ENCODE results near the gene TAAR9. TPM values are rescaled to one million over a fixed set of nuclear protein-coding genes. Genes with fewer than 3 reads are reported as not detected.

The TAAR9 gene
- polyA plus RNA-seq, 1 of the 3 experiments (the other 2 are of a cell fraction) = not detected

DNA sequence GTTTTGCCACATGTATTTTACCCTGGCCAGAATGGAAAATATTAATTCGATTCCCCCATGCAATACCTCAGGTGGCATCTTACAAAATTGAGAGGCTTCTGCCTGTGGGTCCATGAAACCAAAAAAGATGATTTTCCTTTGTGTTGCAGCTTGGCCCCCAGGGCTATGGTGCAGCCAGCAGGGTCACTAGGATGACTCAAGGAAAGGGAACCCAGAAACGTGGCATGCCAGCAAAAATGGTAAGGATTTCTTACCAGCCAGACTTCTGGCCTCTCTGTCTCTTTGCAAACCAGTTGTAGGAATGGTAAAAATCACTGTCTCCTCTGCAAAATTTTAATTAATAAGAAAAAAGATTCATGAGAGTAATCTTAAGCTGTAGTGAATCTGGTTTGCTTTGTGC is 11.6 kb upstream of the TAAR9 start:
- no peak for DNase-seq
- no peaks in the 10 kb centered on the region for H3K79me2 ChIP-seq (ENCODE audit: insufficient read depth)
- ChIA-PET CTCF (interaction anchor here (1.2 kb wide), 1 partner anchor 17 kb away, joined by 3 read pairs; no protein-coding TSS in a partner anchor), POLR2A (no interaction called here)
- no peak overlapping the region for H3K9ac ChIP-seq
- H3K36me3 ChIP-seq (replicated peaks in 1 of 2; ENCODE audit: control insufficient read depth in 1 of 2, insufficient read depth in 2 of 2, low read length in 1 of 2) = no peaks in the 10 kb centered on the region
- H3F3A ChIP-seq (replicated peaks; ENCODE audit: insufficient read depth) = no peaks in the 10 kb centered on the region
- H4K20me1 ChIP-seq (ENCODE audit: insufficient read depth) = no peaks in the 10 kb centered on the region
- H3K4me3 ChIP-seq (ENCODE audit: low read depth in 2 of 2, low read length in 1 of 2) = no peak overlapping the region
- H3K9me3 ChIP-seq = no peaks in the 10 kb centered on the region
- peaks cover 22% of the 10 kb centered on the region for H3K27me3 ChIP-seq (ENCODE audit: insufficient read depth)
- no peaks in the 10 kb centered on the region for H3K4me1 ChIP-seq (ENCODE audit: control insufficient read depth in 1 of 2, insufficient read depth in 2 of 2, low read depth in 1 of 2, low read length in 1 of 2)
- TF ChIP-seq GABPA (IDR thresholded peaks at IDR 0.05; ENCODE audit: low read depth) (no peak), RFX5 (IDR thresholded peaks at IDR 0.05; ENCODE audit: low read length) (no peak), TCF12 (IDR thresholded peaks at IDR 0.05) (no peak), EZH2phosphoT487 (IDR thresholded peaks at IDR 0.05; ENCODE audit: borderline replicate concordance, low read depth) (no peak), FOSL2 (IDR thresholded peaks at IDR 0.05; ENCODE audit: borderline replicate concordance, low read depth) (no peak), ELF1 (IDR thresholded peaks at IDR 0.05) (no peak), FOXM1 (IDR thresholded peaks at IDR 0.05; ENCODE audit: low read depth) (no peak), JUND (IDR thresholded peaks at IDR 0.05) (no peak), NFIC (IDR thresholded peaks at IDR 0.05; ENCODE audit: borderline replicate concordance) (no peak), GATA2 (CRISPR knock-in tag; IDR thresholded peaks at IDR 0.05) (no peak), SMC3 (IDR thresholded peaks at IDR 0.05; ENCODE audit: low read depth, low read length) (no peak), RCOR1 (IDR thresholded peaks at IDR 0.05; ENCODE audit: low read length) (no peak)
- TF ChIP-seq, protein P1, sequence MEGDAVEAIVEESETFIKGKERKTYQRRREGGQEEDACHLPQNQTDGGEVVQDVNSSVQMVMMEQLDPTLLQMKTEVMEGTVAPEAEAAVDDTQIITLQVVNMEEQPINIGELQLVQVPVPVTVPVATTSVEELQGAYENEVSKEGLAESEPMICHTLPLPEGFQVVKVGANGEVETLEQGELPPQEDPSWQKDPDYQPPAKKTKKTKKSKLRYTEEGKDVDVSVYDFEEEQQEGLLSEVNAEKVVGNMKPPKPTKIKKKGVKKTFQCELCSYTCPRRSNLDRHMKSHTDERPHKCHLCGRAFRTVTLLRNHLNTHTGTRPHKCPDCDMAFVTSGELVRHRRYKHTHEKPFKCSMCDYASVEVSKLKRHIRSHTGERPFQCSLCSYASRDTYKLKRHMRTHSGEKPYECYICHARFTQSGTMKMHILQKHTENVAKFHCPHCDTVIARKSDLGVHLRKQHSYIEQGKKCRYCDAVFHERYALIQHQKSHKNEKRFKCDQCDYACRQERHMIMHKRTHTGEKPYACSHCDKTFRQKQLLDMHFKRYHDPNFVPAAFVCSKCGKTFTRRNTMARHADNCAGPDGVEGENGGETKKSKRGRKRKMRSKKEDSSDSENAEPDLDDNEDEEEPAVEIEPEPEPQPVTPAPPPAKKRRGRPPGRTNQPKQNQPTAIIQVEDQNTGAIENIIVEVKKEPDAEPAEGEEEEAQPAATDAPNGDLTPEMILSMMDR (IDR thresholded peaks at IDR 0.05) = no peak
- TF ChIP-seq, protein P2, sequence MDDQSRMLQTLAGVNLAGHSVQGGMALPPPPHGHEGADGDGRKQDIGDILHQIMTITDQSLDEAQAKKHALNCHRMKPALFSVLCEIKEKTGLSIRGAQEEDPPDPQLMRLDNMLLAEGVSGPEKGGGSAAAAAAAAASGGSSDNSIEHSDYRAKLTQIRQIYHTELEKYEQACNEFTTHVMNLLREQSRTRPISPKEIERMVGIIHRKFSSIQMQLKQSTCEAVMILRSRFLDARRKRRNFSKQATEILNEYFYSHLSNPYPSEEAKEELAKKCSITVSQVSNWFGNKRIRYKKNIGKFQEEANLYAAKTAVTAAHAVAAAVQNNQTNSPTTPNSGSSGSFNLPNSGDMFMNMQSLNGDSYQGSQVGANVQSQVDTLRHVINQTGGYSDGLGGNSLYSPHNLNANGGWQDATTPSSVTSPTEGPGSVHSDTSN (IDR thresholded peaks at IDR 0.05) = no peak
- TF ChIP-seq, protein P3, sequence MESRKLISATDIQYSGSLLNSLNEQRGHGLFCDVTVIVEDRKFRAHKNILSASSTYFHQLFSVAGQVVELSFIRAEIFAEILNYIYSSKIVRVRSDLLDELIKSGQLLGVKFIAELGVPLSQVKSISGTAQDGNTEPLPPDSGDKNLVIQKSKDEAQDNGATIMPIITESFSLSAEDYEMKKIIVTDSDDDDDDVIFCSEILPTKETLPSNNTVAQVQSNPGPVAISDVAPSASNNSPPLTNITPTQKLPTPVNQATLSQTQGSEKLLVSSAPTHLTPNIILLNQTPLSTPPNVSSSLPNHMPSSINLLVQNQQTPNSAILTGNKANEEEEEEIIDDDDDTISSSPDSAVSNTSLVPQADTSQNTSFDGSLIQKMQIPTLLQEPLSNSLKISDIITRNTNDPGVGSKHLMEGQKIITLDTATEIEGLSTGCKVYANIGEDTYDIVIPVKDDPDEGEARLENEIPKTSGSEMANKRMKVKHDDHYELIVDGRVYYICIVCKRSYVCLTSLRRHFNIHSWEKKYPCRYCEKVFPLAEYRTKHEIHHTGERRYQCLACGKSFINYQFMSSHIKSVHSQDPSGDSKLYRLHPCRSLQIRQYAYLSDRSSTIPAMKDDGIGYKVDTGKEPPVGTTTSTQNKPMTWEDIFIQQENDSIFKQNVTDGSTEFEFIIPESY (IDR thresholded peaks at IDR 0.05; ENCODE audit: borderline replicate concordance, low read depth) = no peak
- H3K27ac ChIP-seq (ENCODE audit: low read depth in 2 of 2, low read length in 1 of 2) = no peak overlapping the region
- WGBS (ENCODE audit: low lambda C conversion rate) = 0% methylated on average over 2 of the region's 2 CpGs
- H3K4me2 ChIP-seq = no peak overlapping the region
- H3K9me2 ChIP-seq = no peaks in the 10 kb centered on the region
- no peak overlapping the region for H2AFZ ChIP-seq (ENCODE audit: low read depth)

GRCh38 chr6:132527791-132528190 is 10.3 kb upstream of the TAAR9 start:
- Histone ChIP-seq H3K9me2 (no peaks in the 10 kb centered on the region), H3K36me3 (replicated peaks in 1 of 2; ENCODE audit: control insufficient read depth in 1 of 2, insufficient read depth in 2 of 2, low read length in 1 of 2) (no peaks in the 10 kb centered on the region), H3K27ac (ENCODE audit: low read depth in 2 of 2, low read length in 1 of 2) (no peak overlapping the region), H3K9me3 (no peaks in the 10 kb centered on the region), H2AFZ (ENCODE audit: low read depth) (no peak overlapping the region), H3K4me2 (no peak overlapping the region), H3K4me1 (ENCODE audit: control insufficient read depth in 1 of 2, insufficient read depth in 2 of 2, low read depth in 1 of 2, low read length in 1 of 2) (no peaks in the 10 kb centered on the region), H3K27me3 (ENCODE audit: insufficient read depth) (peaks cover 22% of the 10 kb centered on the region), H3K4me3 (ENCODE audit: low read depth in 2 of 2, low read length in 1 of 2) (no peak overlapping the region), H3F3A (replicated peaks; ENCODE audit: insufficient read depth) (no peaks in the 10 kb centered on the region), H3K79me2 (ENCODE audit: insufficient read depth) (no peaks in the 10 kb centered on the region), H3K9ac (no peak overlapping the region), H4K20me1 (ENCODE audit: insufficient read depth) (no peaks in the 10 kb centered on the region)
- 9% methylated on average over 6 of the region's 6 CpGs for WGBS (ENCODE audit: low lambda C conversion rate)
- CTCF ChIA-PET = no interaction called here
- POLR2A ChIA-PET = no interaction called here
- no peak for DNase-seq
- TF ChIP-seq TCF12 (IDR thresholded peaks at IDR 0.05) = no peak
- no peak for TF ChIP-seq RAD21 (IDR thresholded peaks at IDR 0.05; ENCODE audit: low read length)
- TF ChIP-seq SMC3 (IDR thresholded peaks at IDR 0.05; ENCODE audit: low read depth, low read length) = no peak
- TF ChIP-seq, protein P3 (IDR thresholded peaks at IDR 0.05; ENCODE audit: borderline replicate concordance, low read depth) = no peak
- no peak for TF ChIP-seq TEAD4 (IDR thresholded peaks at IDR 0.05; ENCODE audit: borderline replicate concordance, insufficient read depth)
- no peak for TF ChIP-seq MAX (IDR thresholded peaks at IDR 0.05; ENCODE audit: low read depth)
- no peak for TF ChIP-seq NFIC (IDR thresholded peaks at IDR 0.05; ENCODE audit: borderline replicate concordance)
- TF ChIP-seq JUND (IDR thresholded peaks at IDR 0.05) = no peak
- no peak for TF ChIP-seq CHD2 (IDR thresholded peaks at IDR 0.05; ENCODE audit: low read length, partially characterized antibody)
- TF ChIP-seq MXI1 (IDR thresholded peaks at IDR 0.05; ENCODE audit: low read depth, low read length) = no peak
- TF ChIP-seq GABPA (IDR thresholded peaks at IDR 0.05; ENCODE audit: low read depth) = no peak
- TF ChIP-seq TAF1 (IDR thresholded peaks at IDR 0.05; ENCODE audit: borderline replicate concordance, low read depth, low read length) = no peak
- TF ChIP-seq POLR2AphosphoS5 (IDR thresholded peaks at IDR 0.05; ENCODE audit: low read depth, low read length) = no peak
- TF ChIP-seq MEF2A (IDR thresholded peaks at IDR 0.05; ENCODE audit: borderline replicate concordance, low read depth) = no peak

Data from SK-N-SH (cell line).